Measurements from ENCODE around the gene OAS2. TPM values are rescaled to one million over a fixed set of nuclear protein-coding genes. Genes with fewer than 3 reads are reported as not detected.

OAS2 gene
- total RNA-seq, 2 donors from 2014 or later, result 12.5 to 17.7 TPM

DNA sequence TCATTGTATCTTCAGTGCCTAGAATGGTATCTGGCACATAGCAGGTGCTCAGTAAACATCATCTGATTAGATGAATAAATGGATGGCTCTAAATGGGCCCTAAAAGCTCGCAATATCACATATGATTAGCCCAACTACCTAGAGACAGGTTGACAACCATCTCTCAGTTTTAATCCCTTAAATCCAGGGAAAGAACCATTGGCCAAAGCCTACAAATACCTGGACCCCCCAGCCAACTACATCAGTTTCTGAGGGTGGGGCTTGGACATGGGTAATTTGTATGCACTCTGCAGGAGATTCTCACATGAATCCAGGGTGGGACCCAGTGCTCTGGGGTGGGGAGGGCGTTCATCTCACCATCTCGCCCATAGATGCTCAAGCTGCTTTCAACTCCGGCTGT is 73.4 kb downstream of the OAS2 start:
- DNase-seq (ENCODE audit: low spot score), result no peak
- intact Hi-C loops (cut with DNase I), result no loop called here

DNA sequence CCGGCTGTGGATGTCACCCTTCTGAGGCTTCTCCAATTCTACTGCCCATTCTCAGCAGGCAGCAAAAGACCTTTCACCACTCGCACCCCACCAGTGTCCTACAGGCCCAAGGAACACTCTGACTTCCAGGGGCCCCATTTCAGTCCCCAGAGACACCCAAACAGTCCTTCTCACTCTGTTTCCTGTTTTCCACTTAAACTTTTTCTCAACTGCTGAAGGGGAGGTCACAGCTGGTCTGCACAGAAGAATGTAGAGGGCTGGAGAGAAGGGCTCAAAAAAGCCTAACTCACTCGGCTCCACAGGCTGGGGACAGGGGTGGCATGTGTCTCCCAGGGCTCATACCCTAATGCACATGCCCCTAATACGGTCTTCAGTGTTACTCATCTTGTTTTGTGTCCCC is 74.0 kb downstream of the OAS2 start:
- intact Hi-C loops (cut with DNase I), result no loop called here
- no peak for DNase-seq (ENCODE audit: low spot score)

DNA sequence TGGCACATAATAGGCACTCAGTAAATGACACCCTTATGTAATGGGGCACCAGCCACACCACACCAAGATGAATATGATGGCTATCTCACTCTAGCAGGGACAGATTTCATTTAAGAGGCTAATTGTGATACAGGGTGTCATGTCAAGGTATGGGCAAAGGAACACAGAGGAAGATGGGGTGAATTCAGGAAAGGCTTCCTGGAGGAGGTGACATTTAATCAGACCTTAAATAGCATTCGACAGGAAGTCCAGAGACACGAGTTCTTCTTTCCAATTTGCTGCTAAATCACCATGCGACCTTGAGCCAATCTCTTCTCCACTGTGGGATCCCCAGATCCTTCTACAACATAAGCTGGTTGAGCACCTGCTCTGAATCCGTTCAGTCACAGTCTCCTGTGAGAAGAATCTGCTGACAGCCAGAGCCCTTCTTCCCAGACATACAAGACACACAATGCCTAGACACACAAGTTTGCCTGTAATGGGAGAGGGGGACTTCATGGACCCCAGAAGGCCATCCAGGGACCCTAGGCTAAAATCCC is 76.7 kb downstream of the OAS2 start:
- DNase-seq (ENCODE audit: low spot score), result no peak
- intact Hi-C loops (cut with DNase I), result no loop called here

DNA sequence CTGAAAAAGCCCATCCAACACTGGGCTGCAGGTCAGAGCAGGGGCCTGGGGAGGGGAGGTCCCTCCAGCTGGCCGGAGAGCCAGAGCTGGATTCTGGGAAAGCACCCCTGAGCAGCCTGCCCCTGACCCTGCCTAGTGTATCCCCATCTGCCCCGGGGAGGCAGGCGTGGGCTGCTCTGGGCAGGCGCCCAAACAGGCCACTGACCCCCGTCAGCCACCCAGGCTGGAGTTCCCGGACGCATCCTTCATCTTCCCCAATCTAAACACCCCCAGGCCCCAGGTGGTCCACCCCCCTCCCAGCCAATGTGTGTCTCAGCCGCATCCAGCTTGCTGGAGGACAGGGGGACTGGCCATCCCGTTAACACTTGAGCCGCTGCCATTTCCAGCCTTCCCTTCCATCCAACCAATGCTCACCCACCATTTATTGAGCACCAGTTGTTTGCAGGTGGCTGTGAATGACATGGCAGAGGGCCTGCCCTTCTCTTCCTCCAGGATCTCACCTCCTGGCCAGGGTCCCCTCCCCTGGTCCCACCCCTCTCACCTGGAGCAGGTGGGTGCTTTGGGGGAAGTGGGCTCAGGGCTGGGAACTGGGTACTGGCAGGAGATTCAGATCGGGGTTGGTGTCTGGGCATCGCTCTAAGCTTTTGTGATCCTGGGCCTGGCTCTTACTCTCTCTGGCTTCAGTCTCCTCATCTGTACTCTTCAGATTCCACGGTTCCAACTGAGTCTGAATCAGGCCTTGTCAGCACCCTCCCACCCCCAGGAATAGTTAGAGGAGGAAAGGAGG is 77.5 kb downstream of the OAS2 start:
- intact Hi-C loops (cut with DNase I), result no loop called here
- no peak for DNase-seq (ENCODE audit: low spot score)

DNA sequence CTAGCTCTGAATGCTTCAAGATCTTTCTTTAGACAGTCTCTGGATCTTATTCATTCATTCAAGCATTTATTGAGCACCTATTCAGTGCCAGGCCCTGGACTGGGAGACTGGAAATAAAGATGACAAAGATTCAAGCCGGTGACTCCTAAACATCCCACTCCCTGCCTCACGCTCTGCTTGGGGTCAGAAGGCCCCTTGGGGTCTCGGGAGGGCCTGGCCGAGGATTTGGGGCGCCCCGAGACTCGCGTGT is 78.0 kb downstream of the OAS2 start:
- no peak for DNase-seq (ENCODE audit: low spot score)
- intact Hi-C loops (cut with DNase I), result no loop called here

DNA sequence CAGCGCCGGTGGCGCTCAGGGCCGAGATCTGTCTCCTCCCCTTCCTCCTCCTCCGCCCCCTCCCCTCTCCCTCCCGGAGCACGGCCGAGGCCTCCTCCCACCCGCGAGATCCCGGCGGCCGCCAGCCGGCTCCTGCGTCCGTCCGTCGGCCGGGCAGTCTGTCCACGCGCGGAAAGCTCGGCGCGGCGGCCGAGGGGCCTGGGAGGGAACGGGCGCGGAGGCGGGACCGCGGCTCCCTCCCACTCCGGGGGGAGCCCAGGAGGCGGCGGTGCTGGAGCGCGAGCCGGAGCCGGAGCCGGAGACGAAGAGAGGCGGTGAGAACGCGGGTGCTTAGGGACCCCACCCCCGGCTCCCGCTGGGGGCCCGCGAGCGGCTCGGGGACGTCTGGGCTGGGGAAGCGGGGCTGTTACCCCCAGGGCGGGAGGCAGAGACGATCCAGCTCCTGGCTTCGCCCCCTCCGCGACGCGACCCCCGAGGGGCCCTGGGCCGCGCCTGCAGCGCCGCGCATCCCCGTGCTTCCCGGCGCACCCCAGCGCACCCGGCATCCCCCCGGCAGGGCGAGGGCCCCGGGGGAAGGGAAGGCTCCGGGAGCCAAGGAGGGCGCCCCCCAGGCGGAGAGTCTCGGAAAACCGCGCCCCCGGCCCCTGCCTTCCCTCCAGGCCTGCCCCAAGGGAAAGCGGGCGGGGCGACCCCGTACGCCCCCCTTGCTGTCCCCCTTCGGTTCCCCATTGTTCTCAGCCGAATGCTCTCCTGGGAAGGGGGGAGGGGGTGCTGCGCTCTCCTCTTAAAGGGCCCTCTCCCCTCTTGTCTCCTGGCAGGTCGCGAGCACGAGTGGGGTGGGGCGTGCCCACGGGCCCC is 78.5 kb downstream of the OAS2 start, which contains the start of gene DTX1:
DTX1 (plus strand) TSS at position 100 of the 858 bp plus-strand sequence. CDS start 1,463 bp downstream, outside the sequence.
- intact Hi-C loops (cut with DNase I), result no loop called here
- no peak for DNase-seq (ENCODE audit: low spot score)

DNA sequence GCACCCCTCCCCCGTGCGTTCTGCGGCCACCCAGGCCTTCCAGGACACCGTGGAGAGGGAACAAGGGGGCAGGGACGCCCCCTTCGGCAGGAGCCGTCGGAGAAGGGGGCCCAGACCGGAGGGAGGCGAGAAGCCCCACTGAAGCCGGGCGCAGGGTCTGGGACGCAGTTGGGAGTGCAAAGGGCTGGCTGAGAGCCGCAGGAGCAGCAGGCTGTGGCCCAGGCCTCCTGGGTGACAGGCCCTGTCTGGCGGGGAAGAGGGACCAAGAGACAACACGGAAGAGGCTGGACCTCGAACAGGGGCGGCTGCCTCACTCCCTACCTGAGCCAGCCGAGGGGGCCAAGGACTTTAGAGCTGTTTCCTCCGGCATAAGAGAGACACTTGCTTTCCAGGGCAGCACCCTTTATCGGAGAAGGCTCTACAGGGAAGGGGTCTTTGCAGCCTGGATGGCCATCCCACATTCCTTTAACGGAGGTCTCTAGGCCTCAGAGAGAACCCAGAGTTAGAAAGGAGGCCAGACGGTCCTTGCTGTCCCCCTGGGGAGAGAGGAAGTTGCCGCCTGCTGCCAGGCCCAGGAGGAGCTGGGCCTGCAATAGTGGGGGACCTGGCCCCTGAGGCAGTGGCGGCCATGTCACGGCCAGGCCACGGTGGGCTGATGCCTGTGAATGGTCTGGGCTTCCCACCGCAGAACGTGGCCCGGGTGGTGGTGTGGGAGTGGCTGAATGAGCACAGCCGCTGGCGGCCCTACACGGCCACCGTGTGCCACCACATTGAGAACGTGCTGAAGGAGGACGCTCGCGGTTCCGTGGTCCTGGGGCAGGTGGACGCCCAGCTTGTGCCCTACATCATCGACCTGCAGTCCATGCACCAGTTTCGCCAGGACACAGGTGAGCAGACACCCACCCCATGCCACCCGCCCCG is 79.5 kb downstream of the OAS2 start:
- no peak for DNase-seq (ENCODE audit: low spot score)
- intact Hi-C loops (cut with DNase I), result no loop called here

DNA sequence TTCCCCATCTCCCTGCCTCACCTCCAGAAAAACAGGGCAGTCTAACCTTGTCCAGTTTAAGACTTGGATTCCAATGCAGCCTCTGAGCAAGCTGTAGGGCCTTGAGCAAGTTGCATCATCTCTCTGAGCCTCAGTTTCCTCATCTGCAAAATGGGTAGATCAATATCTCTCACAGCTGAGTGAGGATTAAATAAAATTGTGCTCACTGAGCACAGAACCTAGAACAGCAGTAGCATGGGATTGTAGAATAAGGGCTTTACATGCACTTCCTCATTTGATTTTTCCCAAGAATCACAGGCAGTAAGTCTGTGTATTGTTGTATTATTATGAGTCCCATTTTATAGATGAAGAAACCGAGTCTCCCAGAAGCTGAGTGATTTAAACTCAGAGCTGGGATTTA is 80.2 kb downstream of the OAS2 start:
- DNase-seq (ENCODE audit: low spot score), result no peak
- intact Hi-C loops (cut with DNase I), result no loop called here

DNA sequence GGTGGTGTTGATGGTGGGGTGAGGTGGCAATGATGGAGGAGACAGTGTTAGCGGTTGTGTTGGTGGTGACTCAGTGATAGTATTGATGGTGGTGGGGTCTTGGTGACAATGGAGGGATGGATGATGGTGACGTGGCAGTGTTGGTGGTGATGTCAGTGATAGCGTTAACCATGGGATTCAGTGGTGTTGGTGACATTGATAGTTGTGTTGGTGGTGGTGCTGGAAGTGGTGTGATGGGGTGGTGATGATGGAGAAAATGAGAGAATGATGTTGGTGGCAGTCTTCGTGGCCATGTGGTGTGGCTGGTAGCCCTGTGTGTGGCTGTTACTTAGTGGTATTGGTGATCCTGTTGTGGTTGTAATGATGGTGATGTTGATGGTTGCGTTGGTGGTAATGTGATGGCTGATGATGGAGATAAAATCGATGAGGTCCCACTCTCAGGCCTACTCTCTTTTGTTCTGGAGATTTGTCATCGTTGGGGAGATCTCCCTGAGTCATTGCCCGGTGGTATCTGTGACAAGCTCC is 80.8 kb downstream of the OAS2 start:
- no peak for DNase-seq (ENCODE audit: low spot score)
- intact Hi-C loops (cut with DNase I), result no loop called here

DNA sequence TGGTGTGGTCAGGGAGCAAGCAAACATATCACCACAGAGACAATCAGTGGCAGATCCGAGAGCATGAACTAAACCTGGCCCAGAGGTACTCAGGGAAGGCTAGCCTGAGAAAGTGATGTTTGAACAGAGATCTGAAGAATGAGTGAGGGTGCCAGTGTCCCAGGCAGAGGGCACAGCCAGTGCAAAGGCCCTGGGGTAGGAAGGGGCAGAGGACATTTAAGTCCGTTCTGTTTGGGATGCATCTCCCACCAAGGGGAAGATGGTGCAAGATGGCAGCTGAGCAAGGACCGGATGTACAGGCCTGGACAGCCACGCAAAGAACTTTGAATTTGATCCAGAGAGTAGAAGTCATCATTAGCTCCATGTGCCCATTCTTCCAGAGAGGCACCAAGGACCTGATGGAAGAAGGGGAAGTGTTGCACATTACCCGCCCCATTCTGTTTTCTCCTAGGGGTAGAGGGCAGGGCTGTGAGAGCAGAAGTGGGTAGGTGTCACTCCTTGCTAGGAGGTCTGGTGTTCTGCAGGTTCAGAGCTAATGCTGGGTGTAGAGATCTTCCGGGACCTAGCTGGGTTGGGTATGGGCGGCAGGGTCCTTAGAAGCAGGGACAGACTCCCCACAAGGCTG is 82.1 kb downstream of the OAS2 start:
- intact Hi-C loops (cut with DNase I), result no loop called here

DNA sequence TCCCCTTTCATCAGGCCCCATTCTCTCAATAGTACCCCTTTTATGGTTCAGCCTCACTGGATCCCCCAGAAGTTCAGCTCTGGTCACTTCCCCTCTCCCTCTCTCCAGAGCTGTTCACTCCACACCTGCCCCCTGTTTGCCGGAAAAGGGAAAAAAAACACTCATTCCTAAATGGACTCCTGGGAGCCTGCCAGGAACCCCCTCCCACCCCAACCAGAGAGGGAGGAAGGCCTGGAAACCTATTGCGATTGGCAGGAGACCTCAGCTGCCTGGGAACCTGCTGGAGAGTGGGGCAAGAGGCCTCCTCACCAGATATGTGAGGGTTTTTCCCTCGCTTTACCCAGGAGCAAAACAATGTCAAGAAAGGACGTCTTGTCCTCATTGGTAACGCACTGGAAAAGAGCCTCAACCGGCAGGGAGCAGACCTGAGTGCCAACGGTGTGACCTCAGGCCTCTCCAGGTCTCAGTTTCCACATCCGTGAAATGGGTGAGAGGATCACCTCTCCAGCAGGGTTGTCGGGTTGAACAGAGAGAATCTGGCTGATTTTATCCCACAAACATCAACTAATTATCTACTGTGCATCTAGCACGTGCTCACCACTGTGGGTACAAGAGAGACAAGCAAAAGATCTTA is 82.9 kb downstream of the OAS2 start:
- DNase-seq (ENCODE audit: low spot score), result no peak
- intact Hi-C loops (cut with DNase I), result no loop called here

More for the DNA sequence above, 82.1 kb downstream of the OAS2 start:
- DNase-seq (ENCODE audit: low spot score), result no peak

Other genes starting within 250 kb of the OAS2 start
- gene RPH3A, start 186.8 kb upstream of the OAS2 start, total RNA-seq, result under 1 TPM in 1 of 2 donors, not detected in 1; 0.10 TPM
- 10 to 100 TPM; 10.1 to 17.3 TPM for gene OAS1, start 71.6 kb upstream of the OAS2 start, total RNA-seq
- gene OAS3, start 40.0 kb upstream of the OAS2 start, total RNA-seq, result 10 to 100 TPM; 11.3 to 21.1 TPM
- 1 to 10 TPM; 4.5 to 6.3 TPM for gene DTX1, start 78.2 kb downstream of the OAS2 start, total RNA-seq
- gene RASAL1, start 157.2 kb downstream of the OAS2 start, total RNA-seq, result not detected
- gene CFAP73, start 171.2 kb downstream of the OAS2 start, total RNA-seq, result not detected
- 10 to 100 TPM; 37.0 to 47.6 TPM for gene DDX54, start 207.0 kb downstream of the OAS2 start, total RNA-seq
- 1 to 10 TPM; 6.6 to 9.7 TPM for gene RITA1, start 207.2 kb downstream of the OAS2 start, total RNA-seq
- 10 to 100 TPM; 28.8 to 50.8 TPM for gene TPCN1, start 242.9 kb downstream of the OAS2 start, total RNA-seq